ENCODE results near the gene WDR89.

WDR89 gene

GRCh38 chr14:63677891-63678379, 36.3 kb upstream of the WDR89 start:
- TF ChIP-seq, protein P1, sequence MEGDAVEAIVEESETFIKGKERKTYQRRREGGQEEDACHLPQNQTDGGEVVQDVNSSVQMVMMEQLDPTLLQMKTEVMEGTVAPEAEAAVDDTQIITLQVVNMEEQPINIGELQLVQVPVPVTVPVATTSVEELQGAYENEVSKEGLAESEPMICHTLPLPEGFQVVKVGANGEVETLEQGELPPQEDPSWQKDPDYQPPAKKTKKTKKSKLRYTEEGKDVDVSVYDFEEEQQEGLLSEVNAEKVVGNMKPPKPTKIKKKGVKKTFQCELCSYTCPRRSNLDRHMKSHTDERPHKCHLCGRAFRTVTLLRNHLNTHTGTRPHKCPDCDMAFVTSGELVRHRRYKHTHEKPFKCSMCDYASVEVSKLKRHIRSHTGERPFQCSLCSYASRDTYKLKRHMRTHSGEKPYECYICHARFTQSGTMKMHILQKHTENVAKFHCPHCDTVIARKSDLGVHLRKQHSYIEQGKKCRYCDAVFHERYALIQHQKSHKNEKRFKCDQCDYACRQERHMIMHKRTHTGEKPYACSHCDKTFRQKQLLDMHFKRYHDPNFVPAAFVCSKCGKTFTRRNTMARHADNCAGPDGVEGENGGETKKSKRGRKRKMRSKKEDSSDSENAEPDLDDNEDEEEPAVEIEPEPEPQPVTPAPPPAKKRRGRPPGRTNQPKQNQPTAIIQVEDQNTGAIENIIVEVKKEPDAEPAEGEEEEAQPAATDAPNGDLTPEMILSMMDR (IDR thresholded peaks at IDR 0.05): no peak
- TF ChIP-seq ZFX (IDR thresholded peaks at IDR 0.05; ENCODE audit: borderline replicate concordance): no peak
- H3K27ac ChIP-seq: peak overlapping the region; percentile 76

DNA sequence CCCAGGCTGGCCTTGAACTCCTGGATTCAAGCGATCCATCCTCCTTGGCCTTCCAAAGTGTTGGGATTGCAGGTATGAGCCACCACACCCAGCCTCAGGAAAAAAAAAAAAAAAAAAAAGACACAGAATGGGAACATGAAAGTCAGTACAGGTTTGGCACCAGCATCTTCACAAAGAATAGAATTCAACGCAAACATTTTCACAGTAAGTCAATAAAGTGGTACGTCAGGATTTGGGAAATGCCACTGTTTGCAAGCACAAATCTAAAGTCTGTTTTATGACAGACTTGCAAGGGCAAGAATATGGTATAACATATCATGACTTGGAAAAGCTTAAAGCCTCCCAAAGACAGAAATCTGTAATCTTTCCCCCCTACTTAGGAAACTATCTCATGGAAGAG, 34.9 kb upstream of the WDR89 start:
- no peak for TF ChIP-seq ZFX (IDR thresholded peaks at IDR 0.05; ENCODE audit: borderline replicate concordance)
- TF ChIP-seq, protein P1 (IDR thresholded peaks at IDR 0.05): no peak
- peak overlapping the region; percentile 76 for H3K27ac ChIP-seq

GRCh38 chr14:63673886-63674497, 32.3 kb upstream of the WDR89 start:
- no peak overlapping the region for H3K27ac ChIP-seq
- no peak for TF ChIP-seq ZFX (IDR thresholded peaks at IDR 0.05; ENCODE audit: borderline replicate concordance)
- TF ChIP-seq, protein P1 (IDR thresholded peaks at IDR 0.05): no peak

DNA sequence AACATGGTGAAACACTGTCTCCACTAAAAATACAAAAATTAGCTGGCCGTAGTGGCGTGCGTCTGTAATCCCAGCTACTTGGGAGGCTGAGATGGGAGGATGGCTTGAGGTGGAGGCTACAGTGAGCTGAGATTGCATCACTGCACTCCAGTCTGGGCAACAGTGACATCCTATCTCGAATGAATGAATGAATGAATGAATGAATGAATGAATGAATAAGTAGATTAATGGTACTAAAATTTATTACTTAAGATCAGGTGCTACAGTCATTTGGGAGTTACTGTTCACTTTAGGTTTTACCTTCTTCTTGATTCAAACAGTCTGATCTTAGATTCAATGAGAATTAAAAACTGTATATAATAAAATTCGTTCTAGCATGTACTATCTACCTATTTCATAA, 31.6 kb upstream of the WDR89 start:
- TF ChIP-seq, protein P1 (IDR thresholded peaks at IDR 0.05): no peak
- TF ChIP-seq ZFX (IDR thresholded peaks at IDR 0.05; ENCODE audit: borderline replicate concordance): no peak
- no peak overlapping the region for H3K27ac ChIP-seq

GRCh38 chr14:63672417-63673180, 30.9 kb upstream of the WDR89 start:
- H3K27ac ChIP-seq: no peak overlapping the region
- TF ChIP-seq, protein P1 (IDR thresholded peaks at IDR 0.05): no peak
- no peak for TF ChIP-seq ZFX (IDR thresholded peaks at IDR 0.05; ENCODE audit: borderline replicate concordance)

DNA sequence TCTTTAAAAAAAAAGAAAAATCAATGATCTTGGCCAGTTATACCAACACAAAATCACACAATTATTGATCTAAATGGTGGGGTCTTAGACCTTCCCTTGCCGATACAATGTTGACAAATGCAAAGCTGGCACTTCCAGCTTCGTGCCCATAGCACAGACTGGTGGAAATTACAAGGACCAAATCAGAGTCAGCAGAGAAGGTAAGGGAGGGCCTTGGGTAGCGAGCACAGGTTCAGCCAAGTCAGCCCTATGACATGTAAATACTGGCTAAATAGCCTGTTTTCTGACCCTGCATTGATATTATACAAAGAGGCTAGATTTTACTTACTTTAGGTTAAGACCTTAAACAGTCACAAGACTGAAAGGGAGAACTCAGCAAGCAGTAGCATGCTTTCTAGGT, 30.3 kb upstream of the WDR89 start:
- H3K27ac ChIP-seq: no peak overlapping the region
- TF ChIP-seq, protein P1 (IDR thresholded peaks at IDR 0.05): no peak
- no peak for TF ChIP-seq ZFX (IDR thresholded peaks at IDR 0.05; ENCODE audit: borderline replicate concordance)

DNA sequence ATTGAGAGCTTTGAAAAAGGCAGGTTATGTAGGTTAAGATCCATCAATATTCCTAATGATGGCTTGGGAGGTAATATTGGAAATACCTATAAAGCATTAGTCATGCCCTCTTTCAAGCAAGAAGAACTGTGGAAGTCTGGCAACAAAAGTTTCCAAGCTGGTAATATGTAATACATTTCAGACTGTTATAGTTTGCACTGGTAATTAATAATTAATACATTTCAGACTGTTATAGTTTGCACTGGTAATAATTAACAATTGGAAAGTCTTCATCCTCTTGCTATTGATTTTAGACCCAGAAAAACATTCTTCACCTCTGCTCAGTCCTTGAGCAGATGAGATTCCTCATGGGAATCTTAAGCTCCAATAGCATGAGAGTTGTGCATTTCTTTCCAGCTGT, 29.0 kb upstream of the WDR89 start:
- H3K27ac ChIP-seq: no peak overlapping the region
- TF ChIP-seq, protein P1 (IDR thresholded peaks at IDR 0.05): no peak
- TF ChIP-seq ZFX (IDR thresholded peaks at IDR 0.05; ENCODE audit: borderline replicate concordance): no peak

Data from 22Rv1 (cell line).